Regular cardiac myocyte (primary cell): ENCODE data around the gene ACSL4. TPM values are rescaled to one million over a fixed set of nuclear protein-coding genes. Genes with fewer than 3 reads are reported as not detected.

Source experiments
- total RNA-seq: library from RNA; depleted of rRNA; stranded (reverse); fragments of >200 nt; gene quantifications from 2 replicates; pipeline ENCODE4 v1.2.3, GENCODE V29; 2014

ACSL4 gene
- 196 and 276 TPM in 2 replicates for total RNA-seq

GRCh38 chrX:109732807-109733612 lies at the start of gene ACSL4:
Gene ACSL4 (minus strand): TSS chrX:109733257. CDS start chrX:109683363, 49,894 bp downstream.

GRCh38 chrX:109624641-109625616 lies 108.1 kb downstream of the ACSL4 start, which contains the start of gene KCNE5:
Gene KCNE5 (minus strand): TSS chrX:109625172. CDS start chrX:109625020, 152 bp downstream.

Other genes with a start within 250 kb of the ACSL4 start
- gene NXT2, start 196.4 kb downstream of the ACSL4 start, total RNA-seq, result 9.6 and 12.4 TPM in 2 replicates
- 0.38 and 0.56 TPM in 2 replicates for gene KCNE5, start 108.1 kb downstream of the ACSL4 start, total RNA-seq